Suprapubic skin (tissue), 4 donors: ENCODE data around the gene KCNIP4. TPM values are rescaled to one million over a fixed set of nuclear protein-coding genes. Genes with fewer than 3 reads are reported as not detected.

Experiments used
- DNase-seq, 2 donors: peaks; one replicate each; pipeline ENCODE4 v3.0.0-alpha.2; 2019; ENCODE audit warnings: low spot score in 2 of 2
- H3K27ac ChIP-seq: fragments of 200-600 bp; sonication (generic); one replicate; pipeline ENCODE4 v1.5.1; 2019
- H3K27me3 ChIP-seq: fragments of 200-600 bp; sonication (generic); one replicate; pipeline ENCODE4 v1.5.1; 2019
- H3K36me3 ChIP-seq: fragments of 200-600 bp; sonication (generic); one replicate; pipeline ENCODE4 v1.5.1; 2019
- H3K4me1 ChIP-seq: fragments of 200-600 bp; sonication (generic); one replicate; pipeline ENCODE4 v1.5.1; 2019
- H3K4me3 ChIP-seq: fragments of 200-600 bp; sonication (generic); one replicate; pipeline ENCODE4 v1.5.1; 2019; ENCODE audit warnings: mild to moderate bottlenecking
- H3K9me3 ChIP-seq: fragments of 200-600 bp; sonication (generic); one replicate; pipeline ENCODE4 v1.5.1; 2019
- EP300 ChIP-seq: sonication (generic); formaldehyde crosslinking; IDR thresholded peaks from one replicate; pipeline ENCODE4 v1.6.1; 2017; ENCODE audit warnings: antibody characterized with exemption
- POLR2A ChIP-seq, 2 donors: fragments of 450-650 bp; IDR thresholded peaks; one replicate each; pipeline ENCODE4 v1.6.1; 2017; ENCODE audit warnings: antibody characterized with exemption in 2 of 2, mild to moderate bottlenecking in 2 of 2, moderate library complexity in 2 of 2
- POLR2AphosphoS5 ChIP-seq, 3 donors: sonication (generic); formaldehyde crosslinking; IDR thresholded peaks; one replicate each; pipeline ENCODE4 v1.6.1; 2017; ENCODE audit warnings: antibody characterized with exemption in 3 of 3
- WGBS: methylation state at CpG from one replicate; pipeline ENCODE4 v1.1.5; 2018; 5-methylcytosine and 5-hydroxymethylcytosine counted together
- total RNA-seq, 4 donors: library from RNA; depleted of rRNA; stranded (reverse); fragments of >200 nt; gene quantifications; one replicate each; pipeline ENCODE4 v1.1.0, GENCODE V29; 2016
- TF ChIP-seq, protein P1 (sequence below), 2 donors: fragments of 200-600 bp in 1 of 2; fragments of 450-650 bp in 1 of 2; sonication (generic) in 1 of 2; IDR thresholded peaks; one replicate each; pipeline ENCODE4 v1.5.1; 2016 to 2019; ENCODE audit warnings: antibody characterized with exemption in 2 of 2, mild to moderate bottlenecking in 1 of 2, moderate library complexity in 1 of 2

KCNIP4 gene
- total RNA-seq, 4 donors from 2014 or later, result not detected

DNA sequence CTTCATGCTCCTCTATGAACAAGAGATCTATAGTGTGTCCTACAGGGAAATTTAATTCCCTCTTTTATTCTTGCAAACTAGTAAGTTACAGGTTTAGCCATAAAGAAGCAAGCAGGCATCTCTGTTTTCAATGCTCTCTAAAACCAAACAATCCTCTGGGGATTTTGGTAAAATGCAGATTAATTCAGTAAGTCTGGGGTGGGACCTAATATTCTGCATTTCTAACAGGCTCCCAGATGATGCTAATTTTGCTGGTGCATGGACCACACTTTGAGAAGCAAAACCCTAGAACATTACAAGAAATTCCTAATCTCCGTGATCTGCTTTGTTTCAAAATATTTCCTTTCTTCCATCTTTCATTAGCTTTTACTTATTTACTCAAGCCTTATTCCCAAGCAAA, 903.5 kb downstream of the KCNIP4 start:
- H3K4me3 ChIP-seq, result no peak overlapping the region
- WGBS, result 83% methylated on average over 1 of the region's 1 CpG

DNA sequence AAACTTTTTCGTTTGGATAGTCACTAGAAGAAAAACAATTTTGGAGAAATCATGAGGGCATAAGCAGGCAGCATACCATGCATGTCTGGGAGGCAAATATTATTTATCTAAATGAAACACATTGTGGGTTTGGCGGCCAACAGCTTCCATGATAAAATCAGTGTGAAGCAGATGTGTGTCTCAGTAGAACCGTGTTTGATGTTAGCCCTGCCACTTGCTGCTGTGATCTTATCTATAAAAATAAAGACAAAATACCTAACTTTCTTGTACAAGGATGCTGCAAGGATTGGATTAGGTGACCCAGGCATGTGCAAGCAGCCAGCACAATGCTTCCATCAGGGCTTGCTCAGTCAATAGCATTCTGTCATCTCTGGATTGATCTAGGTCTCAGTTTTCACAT, 906.9 kb downstream of the KCNIP4 start:
- no peak overlapping the region for H3K4me3 ChIP-seq
- 19% methylated on average over 3 of the region's 3 CpGs for WGBS
- no peaks in the 10 kb centered on the region for H3K4me1 ChIP-seq
- no peaks in the 10 kb centered on the region for H3K27me3 ChIP-seq
- no peaks in the 10 kb centered on the region for H3K9me3 ChIP-seq
- no peak for DNase-seq
- H3K36me3 ChIP-seq, result no peaks in the 10 kb centered on the region
- H3K27ac ChIP-seq, result no peak overlapping the region
- TF ChIP-seq, protein P1, sequence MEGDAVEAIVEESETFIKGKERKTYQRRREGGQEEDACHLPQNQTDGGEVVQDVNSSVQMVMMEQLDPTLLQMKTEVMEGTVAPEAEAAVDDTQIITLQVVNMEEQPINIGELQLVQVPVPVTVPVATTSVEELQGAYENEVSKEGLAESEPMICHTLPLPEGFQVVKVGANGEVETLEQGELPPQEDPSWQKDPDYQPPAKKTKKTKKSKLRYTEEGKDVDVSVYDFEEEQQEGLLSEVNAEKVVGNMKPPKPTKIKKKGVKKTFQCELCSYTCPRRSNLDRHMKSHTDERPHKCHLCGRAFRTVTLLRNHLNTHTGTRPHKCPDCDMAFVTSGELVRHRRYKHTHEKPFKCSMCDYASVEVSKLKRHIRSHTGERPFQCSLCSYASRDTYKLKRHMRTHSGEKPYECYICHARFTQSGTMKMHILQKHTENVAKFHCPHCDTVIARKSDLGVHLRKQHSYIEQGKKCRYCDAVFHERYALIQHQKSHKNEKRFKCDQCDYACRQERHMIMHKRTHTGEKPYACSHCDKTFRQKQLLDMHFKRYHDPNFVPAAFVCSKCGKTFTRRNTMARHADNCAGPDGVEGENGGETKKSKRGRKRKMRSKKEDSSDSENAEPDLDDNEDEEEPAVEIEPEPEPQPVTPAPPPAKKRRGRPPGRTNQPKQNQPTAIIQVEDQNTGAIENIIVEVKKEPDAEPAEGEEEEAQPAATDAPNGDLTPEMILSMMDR (IDR thresholded peaks at IDR 0.05), result no peak
- TF ChIP-seq POLR2AphosphoS5 (IDR thresholded peaks at IDR 0.05) (no peak), POLR2A (IDR thresholded peaks at IDR 0.05) (no peak), EP300 (no peak)

More for the DNA sequence above, 903.5 kb downstream of the KCNIP4 start:
- no peaks in the 10 kb centered on the region for H3K9me3 ChIP-seq
- no peaks in the 10 kb centered on the region for H3K4me1 ChIP-seq
- H3K36me3 ChIP-seq, result no peaks in the 10 kb centered on the region
- no peaks in the 10 kb centered on the region for H3K27me3 ChIP-seq
- no peak for DNase-seq
- H3K27ac ChIP-seq, result no peak overlapping the region
- TF ChIP-seq EP300, result no peak

DNA sequence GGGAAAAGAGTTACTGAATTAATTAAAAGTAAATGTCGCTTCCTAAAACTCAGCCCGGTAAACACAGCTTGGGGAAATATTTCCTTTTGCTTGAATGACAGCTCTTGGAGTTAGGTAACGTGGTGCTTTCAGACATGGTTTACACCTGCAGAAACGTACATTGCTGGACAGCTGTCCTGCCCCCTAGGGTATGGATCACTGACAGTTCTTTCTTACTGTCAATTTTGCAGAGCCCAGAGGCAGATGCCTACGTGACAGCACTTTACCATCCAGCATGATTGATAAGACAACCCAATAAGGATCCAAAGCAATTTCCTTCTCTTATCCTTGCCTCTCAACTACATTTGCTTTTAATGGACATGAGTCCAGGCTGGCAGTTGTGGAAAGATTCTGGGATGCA, 913.8 kb downstream of the KCNIP4 start:
- Histone ChIP-seq H3K9me3 (no peaks in the 10 kb centered on the region), H3K27me3 (no peaks in the 10 kb centered on the region), H3K4me3 (no peak overlapping the region), H3K27ac (no peak overlapping the region), H3K36me3 (no peaks in the 10 kb centered on the region), H3K4me1 (no peaks in the 10 kb centered on the region)
- no peak for TF ChIP-seq EP300
- TF ChIP-seq, protein P1 (IDR thresholded peaks at IDR 0.05), result no peak
- TF ChIP-seq POLR2A (IDR thresholded peaks at IDR 0.05), result no peak
- no peak for TF ChIP-seq POLR2AphosphoS5 (IDR thresholded peaks at IDR 0.05)
- WGBS, result 24% methylated on average over 5 of the region's 5 CpGs
- DNase-seq, result no peak

DNA sequence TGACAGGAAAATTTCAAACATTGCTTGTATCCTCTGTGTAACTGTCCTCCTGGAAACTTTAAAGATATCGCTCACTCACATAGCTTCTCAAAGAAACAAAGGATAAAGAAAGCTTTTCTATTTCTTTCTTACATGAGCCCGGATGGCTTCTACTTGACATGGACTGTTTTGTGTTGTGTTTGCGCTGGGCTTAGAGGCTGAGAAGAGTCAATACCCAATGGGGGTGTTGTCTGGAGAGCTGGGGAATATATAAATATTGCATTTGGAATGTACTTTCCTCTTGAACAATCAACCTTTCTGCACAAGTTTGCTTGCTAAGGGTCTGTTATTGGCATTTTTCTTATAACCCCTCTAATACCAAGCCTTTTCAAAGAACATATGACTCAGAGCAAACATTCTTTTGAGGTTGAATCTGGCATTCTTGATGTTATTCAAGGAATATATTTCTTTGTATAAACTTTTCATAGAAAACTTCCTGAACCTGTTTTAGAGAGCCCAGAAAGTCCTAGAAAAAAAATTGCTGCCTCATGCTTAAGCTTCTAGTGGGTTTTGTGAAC, 916.4 kb downstream of the KCNIP4 start:
- H3K27ac ChIP-seq, result no peak overlapping the region
- H3K36me3 ChIP-seq, result no peaks in the 10 kb centered on the region
- no peak for DNase-seq
- H3K4me3 ChIP-seq, result no peak overlapping the region
- 87% methylated on average over 3 of the region's 3 CpGs for WGBS
- no peak for TF ChIP-seq EP300
- TF ChIP-seq POLR2AphosphoS5 (IDR thresholded peaks at IDR 0.05), result no peak
- no peaks in the 10 kb centered on the region for H3K9me3 ChIP-seq
- no peaks in the 10 kb centered on the region for H3K27me3 ChIP-seq
- H3K4me1 ChIP-seq, result no peaks in the 10 kb centered on the region

DNA sequence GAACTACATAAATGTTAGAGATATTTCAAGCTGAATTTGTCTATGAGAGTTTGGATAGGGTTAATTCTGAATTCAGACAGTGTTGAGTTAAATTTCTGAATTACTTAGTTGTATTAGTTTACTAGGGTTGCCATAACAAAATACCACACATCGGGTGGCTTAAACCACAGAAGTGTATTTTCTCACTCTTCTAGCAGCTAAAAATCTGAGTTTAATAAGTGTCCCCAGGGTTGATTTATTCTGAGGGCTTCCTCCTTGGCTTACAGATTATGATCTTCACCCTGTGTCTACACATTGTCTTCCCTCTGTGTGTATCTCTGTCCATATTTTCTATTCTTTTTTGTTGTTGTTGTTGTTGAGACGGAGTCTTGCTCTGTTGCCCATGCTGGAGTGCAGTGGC, 929.8 kb downstream of the KCNIP4 start:
- 60% methylated on average over 2 of the region's 2 CpGs for WGBS
- Histone ChIP-seq H3K27me3 (no peaks in the 10 kb centered on the region), H3K9me3 (peaks cover 3% of the 10 kb centered on the region), H3K4me1 (no peaks in the 10 kb centered on the region), H3K27ac (no peak overlapping the region), H3K36me3 (no peaks in the 10 kb centered on the region), H3K4me3 (no peak overlapping the region)
- DNase-seq, result no peak
- no peak for TF ChIP-seq EP300

DNA sequence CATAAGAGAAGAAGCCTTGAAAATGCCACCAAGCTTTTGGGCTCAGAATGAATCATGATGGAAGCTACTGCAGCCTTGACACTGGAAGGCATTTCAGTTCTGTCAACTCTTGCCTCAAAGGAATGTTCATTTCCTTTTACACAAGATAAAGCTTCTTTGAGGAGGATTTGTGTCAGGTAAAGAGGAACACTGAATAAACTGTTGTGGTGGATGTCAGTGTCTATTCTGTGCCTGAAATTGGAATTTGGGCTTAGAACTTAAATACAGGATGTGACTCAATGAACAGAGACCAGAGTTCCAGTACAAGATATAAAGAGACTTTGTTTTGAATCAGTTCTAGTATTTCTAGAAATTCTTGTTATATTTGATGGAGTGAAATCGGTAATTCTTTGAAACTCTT, 935.1 kb downstream of the KCNIP4 start:
- H3K9me3 ChIP-seq, result peaks cover 4% of the 10 kb centered on the region
- H3K4me3 ChIP-seq, result no peak overlapping the region
- no peak for DNase-seq
- WGBS, result 70% methylated on average over 1 of the region's 1 CpG
- H3K36me3 ChIP-seq, result no peaks in the 10 kb centered on the region
- no peak for TF ChIP-seq EP300
- TF ChIP-seq POLR2A (IDR thresholded peaks at IDR 0.05), result no peak
- TF ChIP-seq, protein P1 (IDR thresholded peaks at IDR 0.05), result no peak
- H3K4me1 ChIP-seq, result no peaks in the 10 kb centered on the region
- H3K27ac ChIP-seq, result no peak overlapping the region
- no peaks in the 10 kb centered on the region for H3K27me3 ChIP-seq

DNA sequence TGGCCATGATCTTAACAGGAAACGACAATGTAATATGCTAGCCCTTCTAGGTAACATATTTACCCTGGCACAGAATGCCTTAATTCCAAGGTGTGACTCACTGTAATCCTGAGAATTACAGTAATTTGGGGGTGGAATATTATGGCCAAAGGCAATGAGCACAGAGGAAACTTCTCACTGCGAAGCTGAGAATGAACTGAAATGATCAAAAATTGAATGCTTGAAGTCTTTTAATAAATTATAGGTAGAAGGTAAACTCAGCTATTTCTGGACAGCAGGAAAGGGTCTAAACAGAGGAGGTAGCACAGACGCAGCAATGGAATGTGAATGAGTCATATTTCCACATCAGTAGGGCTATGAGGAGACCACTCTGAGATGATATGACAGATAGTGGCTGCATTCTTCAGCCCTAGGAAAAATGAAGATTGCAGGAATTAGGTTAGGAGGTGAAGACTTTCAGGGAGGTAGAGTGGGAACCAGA, 935.7 kb downstream of the KCNIP4 start:
- TF ChIP-seq POLR2AphosphoS5 (IDR thresholded peaks at IDR 0.05), result no peak
- no peak for TF ChIP-seq POLR2A (IDR thresholded peaks at IDR 0.05)
- TF ChIP-seq EP300, result no peak
- TF ChIP-seq, protein P1 (IDR thresholded peaks at IDR 0.05), result no peak
- Histone ChIP-seq H3K27ac (no peak overlapping the region), H3K27me3 (no peaks in the 10 kb centered on the region), H3K4me1 (no peaks in the 10 kb centered on the region), H3K36me3 (no peaks in the 10 kb centered on the region), H3K9me3 (peaks cover 4% of the 10 kb centered on the region), H3K4me3 (no peak overlapping the region)
- WGBS, result 52% methylated on average over 3 of the region's 3 CpGs
- DNase-seq, result no peak
